OCI-M1 (cell line): ENCODE results near the gene GARIN6.
"Not testable (repeated sequence)": the region's sequence is repeated elsewhere in the genome, so short reads cannot be mapped to it uniquely, and the experiment has no call there.

Source experiments
- DNase-seq: peaks from one replicate; lab custom pipeline; 2025; lab: John Stamatoyannopoulos, UW

GARIN6 gene

DNA sequence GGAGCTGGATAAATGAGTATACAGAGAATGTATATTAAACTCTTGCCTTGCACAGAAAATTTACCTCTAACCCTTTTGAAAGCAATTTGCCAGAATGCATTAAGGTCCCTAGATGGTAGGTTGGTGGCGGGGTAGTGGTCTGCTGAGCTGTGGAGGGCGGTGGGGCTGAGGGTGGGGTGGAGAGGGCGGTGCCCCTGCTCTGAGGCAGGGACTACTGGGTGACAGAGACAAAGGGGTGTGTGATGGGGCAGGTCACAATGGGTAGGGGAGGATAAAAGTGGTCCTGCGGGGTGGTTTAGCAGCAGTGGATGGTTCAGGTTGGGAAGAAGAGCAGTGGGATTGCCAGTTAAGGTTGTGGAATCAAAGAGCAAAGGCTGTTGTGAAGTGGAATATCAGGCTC is at the start of gene GARIN6:
Gene GARIN6 (plus strand): TSS at position 301 of the 400 bp plus-strand sequence. CDS start 422 bp downstream, outside the sequence.
- DNase-seq: no peak

GRCh38 chr12:99598785-99599184 is 48.8 kb upstream of the GARIN6 start:
- no peak for DNase-seq

DNA sequence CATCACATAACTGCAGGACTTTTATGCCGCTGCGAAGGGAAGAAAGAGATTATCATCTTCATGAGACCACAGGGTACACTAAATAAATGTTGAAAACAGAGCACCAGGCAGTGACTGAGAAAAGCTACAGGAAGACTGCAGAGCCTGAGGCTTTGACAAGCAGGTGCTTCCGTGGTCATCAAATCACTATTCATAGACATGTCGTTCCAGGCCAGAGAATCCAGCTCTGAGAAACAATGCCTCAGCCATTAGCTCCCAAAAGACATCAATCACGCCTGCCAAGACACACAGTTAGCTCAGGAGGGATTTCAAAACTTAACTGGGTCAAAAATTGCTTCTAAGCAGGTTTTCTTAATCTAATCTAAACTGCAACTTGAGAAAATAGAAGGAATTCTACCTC is 47.2 kb upstream of the GARIN6 start:
- DNase-seq: no peak

DNA sequence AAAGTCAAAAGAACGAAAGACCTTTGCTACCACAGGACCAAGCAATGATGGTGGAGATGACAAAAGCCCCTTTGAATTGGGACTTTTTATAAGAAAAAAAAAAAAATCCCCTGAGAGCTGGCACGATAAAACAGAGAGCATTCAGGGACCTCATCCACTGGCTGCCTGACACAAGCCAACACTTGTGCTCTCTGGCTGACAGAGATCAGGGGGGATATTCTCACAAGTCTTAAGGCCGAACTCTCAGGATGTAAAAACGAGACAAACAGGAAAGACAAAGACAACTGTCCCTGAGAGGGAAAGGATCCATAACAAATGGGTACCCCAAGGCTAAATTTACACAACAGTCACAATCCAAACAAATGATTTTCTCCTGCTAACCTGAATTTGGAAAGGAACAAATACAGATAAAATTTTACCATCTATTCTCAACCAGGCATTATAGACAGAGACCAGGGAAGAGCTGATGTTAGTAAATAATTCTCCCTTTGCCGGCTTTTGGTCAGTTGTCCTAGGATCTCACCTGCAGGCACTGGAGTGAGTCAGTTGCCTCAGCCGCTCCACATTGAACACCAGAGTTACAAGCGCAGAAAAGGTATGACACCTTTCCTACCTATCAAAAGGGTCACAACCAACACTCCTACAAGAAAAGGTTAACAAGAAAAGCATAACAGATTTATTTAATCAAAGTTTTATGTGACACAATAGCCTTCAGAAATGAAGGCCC is 37.9 kb upstream of the GARIN6 start:
- DNase-seq: no peak

DNA sequence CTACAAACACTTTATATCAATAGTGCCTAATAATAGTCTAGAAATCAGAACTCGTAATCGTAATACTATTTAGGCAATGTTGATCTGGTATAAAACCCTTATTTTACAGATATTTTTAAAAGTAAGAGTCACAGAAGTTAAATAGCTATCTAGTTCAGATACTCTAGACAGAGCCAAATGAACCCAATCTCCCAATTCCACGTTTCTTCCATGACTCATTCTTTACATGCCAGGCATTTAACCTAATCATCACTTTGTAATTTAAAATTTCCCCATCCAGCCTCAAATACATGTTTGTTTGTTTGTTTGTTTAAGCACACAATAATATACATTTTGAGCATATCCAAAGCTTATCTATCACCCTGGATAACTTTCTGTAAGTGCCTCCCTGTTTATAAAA is 36.4 kb upstream of the GARIN6 start:
- DNase-seq: no peak

GRCh38 chr12:99611599-99611998 is 36.0 kb upstream of the GARIN6 start:
- DNase-seq: no peak

GRCh38 chr12:99618657-99619056 is 28.9 kb upstream of the GARIN6 start:
- DNase-seq: no peak

GRCh38 chr12:99619389-99620158 is 28.0 kb upstream of the GARIN6 start:
- peak; percentile 71 for DNase-seq

DNA sequence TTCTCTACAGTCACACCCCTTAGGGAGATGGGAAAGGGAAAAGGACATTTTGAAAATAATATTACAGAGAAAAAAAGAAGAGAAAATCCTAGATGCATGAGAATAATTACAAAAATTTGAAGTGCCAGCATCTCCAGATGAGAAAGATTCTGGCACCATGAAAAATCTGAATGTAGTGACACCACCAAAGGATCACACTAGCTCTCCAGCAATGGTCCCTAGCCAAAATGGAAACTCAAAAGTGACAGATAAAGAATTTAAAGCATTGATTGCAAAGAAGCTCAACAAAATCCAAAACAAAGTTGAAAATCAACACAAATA is 27.4 kb upstream of the GARIN6 start:
- DNase-seq: no peak

GRCh38 chr12:99624591-99624990 is 23.0 kb upstream of the GARIN6 start:
- DNase-seq: not testable (repeated sequence)

- no peak for DNase-seq
Measured at GRCh38 chr12:99627459-99627858, 20.1 kb upstream of the GARIN6 start.

GRCh38 chr12:99644629-99645028 is 2.9 kb upstream of the GARIN6 start:
- no peak for DNase-seq

- DNase-seq: no peak
Measured at GRCh38 chr12:99648183-99648582, 630 bp downstream of the GARIN6 start.

- DNase-seq: no peak
Measured at GRCh38 chr12:99649551-99649950, 2.0 kb downstream of the GARIN6 start.

DNA sequence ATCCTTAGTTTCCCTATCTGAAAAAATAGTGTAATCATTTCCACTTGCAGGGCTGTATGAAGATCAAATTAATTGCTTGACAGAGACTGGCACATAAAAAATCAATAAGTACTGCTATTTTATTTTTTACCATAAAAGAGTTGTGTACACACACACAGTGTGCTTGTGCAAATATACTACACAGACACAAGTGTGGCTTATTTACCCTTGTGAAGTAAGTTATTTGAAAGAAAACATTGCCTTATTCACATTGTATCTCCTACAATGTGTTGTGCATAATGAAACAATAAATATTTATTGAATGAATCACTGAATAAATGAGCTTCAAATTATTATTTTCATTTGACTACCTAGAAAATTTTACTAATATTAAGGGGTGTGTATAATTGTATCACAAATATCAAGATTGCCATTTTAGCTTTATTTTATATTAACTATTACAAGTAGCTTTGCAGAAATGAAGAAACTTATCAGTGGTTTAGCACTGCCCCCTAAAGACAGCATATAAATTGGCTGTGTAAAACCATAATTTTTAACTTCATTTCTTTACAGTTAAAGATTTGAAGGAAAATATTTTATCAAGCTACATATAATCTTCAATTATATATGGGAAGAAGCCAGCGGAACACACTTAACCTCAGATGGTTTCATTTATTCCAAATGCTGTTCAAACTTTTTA is 11.3 kb downstream of the GARIN6 start:
- DNase-seq: peak; percentile 7

GRCh38 chr12:99670635-99671034 is 23.1 kb downstream of the GARIN6 start:
- no peak for DNase-seq

DNA sequence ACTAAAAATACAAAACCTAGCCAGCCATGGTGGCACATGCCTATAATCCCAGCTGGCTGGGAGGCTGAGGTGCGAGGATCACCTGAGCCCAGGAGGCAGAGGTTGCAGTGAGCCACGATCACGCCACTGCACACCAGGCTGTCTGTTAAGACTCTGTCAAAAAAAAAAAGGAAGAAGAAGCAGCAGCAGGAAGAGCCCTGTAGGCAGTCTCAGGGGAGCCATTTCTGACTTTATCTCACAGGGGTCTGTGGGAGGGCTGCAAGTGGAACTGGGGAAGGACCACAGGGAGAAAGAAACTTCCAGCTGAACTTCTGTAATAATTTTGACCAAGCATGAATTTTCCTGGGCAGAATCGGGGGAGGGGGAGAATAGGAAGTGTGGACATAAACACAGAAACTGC is 32.7 kb downstream of the GARIN6 start:
- no peak for DNase-seq

- no peak for DNase-seq
Measured at GRCh38 chr12:99686142-99686541, 38.6 kb downstream of the GARIN6 start.

- DNase-seq: no peak
Measured at GRCh38 chr12:99695050-99695449, 47.5 kb downstream of the GARIN6 start.
